ENCODE results near the gene DGKK.

The DGKK gene, protein sequence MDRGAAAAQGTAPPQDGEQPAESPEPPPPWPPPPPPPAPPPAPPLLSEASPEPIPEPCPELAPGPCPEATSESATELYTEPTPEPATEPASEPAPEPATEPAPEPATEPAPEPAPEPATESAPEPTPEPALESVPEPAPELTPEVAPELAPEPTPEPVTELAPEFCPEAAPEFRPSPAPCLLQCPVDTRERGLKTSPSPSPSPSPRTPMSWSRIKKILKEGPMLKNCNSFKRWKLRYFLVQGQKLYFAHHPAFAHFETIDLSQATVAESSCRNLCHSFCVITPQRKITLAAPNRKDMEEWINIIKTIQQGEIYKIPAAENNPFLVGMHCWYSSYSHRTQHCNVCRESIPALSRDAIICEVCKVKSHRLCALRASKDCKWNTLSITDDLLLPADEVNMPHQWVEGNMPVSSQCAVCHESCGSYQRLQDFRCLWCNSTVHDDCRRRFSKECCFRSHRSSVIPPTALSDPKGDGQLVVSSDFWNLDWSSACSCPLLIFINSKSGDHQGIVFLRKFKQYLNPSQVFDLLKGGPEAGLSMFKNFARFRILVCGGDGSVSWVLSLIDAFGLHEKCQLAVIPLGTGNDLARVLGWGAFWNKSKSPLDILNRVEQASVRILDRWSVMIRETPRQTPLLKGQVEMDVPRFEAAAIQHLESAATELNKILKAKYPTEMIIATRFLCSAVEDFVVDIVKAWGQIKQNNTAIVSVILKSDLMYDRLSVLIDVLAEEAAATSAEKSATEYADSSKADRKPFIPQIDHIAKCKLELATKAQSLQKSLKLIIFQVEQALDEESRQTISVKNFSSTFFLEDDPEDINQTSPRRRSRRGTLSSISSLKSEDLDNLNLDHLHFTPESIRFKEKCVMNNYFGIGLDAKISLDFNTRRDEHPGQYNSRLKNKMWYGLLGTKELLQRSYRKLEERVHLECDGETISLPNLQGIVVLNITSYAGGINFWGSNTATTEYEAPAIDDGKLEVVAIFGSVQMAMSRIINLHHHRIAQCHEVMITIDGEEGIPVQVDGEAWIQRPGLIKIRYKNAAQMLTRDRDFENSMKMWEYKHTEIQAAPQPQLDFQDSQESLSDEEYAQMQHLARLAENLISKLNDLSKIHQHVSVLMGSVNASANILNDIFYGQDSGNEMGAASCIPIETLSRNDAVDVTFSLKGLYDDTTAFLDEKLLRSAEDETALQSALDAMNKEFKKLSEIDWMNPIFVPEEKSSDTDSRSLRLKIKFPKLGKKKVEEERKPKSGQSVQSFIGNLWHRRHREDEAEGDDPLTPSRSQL

GRCh38 chrX:50470103-50471031, at the start of gene DGKK:
TSS of gene DGKK (minus strand) at chrX:50470825. CDS start at chrX:50470678, 147 bp downstream.
- no peak for DNase-seq (ENCODE audit: low read depth in 2 of 2)

DNA sequence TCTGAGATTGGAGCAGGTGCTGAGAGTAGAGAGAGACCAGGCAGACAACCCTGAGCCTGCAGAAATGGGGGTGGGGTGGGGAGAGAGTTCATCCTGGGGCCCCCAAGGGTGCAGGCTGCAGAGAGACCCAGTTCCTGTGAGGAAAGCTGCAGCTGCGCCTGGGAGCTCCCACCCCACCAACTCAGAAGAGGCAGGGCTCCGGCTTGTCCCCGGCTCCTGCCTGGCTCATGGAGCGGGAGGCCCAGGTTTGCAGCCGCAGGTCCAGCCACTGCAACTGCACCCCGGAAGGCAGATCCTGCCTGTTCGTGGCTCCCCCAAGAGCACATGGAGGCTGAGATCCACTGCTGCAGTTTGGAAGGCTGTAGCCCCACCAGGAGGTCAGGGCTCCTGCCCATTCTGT, 44.2 kb upstream of the DGKK start:
- DNase-seq (ENCODE audit: low read depth in 2 of 2): no peak

GRCh38 chrX:50497114-50497513, 26.5 kb upstream of the DGKK start:
- no peak for DNase-seq (ENCODE audit: low read depth in 2 of 2)

DNA sequence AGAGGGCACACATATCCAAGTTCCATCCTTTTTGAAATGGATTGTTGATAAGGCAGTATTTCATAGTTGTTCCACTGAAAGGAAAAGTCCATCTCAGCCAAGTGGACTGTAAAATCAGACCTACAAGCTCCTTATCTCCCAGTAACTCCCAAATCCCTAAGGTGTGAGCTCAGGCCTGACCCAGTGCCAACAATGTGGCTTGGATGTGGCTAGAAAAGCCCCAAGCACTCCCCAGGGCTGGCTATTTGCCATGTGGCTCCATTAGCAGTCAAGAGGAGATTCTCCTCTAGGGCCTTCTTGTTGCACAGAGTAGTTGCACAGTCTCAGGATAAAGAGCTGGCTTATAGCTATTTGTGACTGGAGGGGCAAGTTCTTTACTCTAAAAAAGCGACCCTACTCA, 25.0 kb upstream of the DGKK start:
- DNase-seq (ENCODE audit: low read depth in 2 of 2): no peak

DNA sequence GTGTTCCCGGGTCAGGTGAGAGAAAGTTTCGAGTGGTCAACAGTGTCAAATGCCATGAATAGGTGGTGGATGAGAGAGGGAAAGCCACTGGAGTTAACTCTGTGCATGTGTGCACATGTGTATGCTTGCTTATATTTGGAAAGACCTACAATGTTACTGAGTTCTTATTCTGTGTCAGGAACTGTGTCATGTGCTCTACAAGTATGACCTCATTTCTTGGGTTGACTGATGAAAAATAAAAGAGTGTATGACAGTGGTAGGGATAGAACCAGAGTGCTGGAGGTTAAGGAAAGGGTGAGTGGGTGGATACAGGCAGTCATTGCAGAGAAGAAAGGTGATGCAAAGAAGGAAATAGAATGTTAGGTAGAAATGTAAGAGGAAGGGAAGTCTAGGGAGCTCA, 22.1 kb upstream of the DGKK start:
- DNase-seq (ENCODE audit: low read depth in 2 of 2): no peak

- no peak for DNase-seq (ENCODE audit: low read depth in 2 of 2)
Measured at GRCh38 chrX:50484662-50485061, 14.0 kb upstream of the DGKK start.

DNA sequence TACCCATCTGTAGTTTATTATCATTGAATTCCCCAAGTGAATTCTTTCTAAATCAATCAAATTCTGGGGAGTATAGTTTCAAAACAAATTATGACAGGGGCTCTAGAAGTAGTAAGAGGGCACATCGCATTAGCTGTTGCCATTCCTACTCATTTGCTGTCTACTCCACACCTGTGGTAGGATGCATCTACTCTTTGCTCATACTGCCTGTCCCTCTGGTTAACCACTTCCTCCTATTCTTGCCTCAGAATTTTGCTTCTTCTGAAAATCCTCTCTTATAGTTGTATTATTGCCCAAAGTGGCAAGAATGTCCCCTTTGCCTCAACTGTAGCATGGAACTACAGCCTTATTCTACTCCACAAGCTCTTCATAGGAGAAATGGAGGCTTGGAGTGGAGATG, 12.7 kb upstream of the DGKK start:
- no peak for DNase-seq (ENCODE audit: low read depth in 2 of 2)

- no peak for DNase-seq (ENCODE audit: low read depth in 2 of 2)
Measured at GRCh38 chrX:50475208-50475607, 4.6 kb upstream of the DGKK start.

DNA sequence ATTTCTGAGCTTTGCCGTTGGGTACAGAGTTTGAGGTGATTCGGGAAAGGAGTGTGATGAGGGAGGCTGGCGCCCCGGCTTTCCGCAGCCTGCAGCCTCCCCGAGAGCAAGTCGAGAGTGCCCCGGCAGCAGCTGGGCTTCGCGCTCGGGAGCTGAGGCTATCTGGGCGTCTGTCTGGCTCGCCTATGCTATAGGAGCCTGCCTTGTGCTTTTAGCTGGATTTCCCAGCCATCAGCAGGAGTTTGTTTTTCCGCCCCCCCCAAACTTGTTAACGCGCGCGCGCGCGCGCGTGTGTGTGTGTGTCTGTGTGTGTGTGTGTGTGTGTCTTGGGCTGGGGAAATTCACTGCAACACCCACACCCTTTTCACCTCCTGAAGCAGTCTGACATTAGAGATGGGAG, 765 bp upstream of the DGKK start:
- no peak for DNase-seq (ENCODE audit: low read depth in 2 of 2)

DNA sequence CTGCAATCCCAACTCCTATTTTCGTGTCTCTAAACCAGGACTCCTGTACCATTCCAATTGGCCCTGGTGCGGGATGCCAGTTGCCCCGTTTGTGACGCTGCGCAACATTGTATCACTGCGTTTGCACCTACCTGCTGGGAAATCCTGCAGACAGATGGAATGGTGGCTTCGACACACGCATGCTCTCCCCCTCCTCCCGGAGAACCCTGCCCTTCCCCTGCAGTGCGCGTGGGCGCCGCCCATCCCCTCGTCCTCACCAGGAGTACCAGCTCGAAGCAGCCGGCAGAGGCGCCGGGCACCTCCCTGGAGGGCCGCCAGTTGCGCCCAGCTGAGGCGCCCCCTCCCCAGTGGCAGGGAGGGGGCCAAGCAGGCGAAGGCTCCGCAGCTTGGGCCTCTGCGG, 1.4 kb downstream of the DGKK start:
- no peak for DNase-seq (ENCODE audit: low read depth in 2 of 2)

- no peak for DNase-seq (ENCODE audit: low read depth in 2 of 2)
Measured at GRCh38 chrX:50459615-50460014, 11.0 kb downstream of the DGKK start.

GRCh38 chrX:50458483-50458882, 12.1 kb downstream of the DGKK start:
- DNase-seq (ENCODE audit: low read depth in 2 of 2): no peak

GRCh38 chrX:50456712-50457484, 13.7 kb downstream of the DGKK start:
- DNase-seq (ENCODE audit: low read depth in 2 of 2): no peak

- DNase-seq (ENCODE audit: low read depth in 2 of 2): no peak
Measured at GRCh38 chrX:50452782-50453181, 17.8 kb downstream of the DGKK start.

GRCh38 chrX:50450324-50450723, 20.3 kb downstream of the DGKK start:
- no peak for DNase-seq (ENCODE audit: low read depth in 2 of 2)

- DNase-seq (ENCODE audit: low read depth in 2 of 2): no peak
Measured at GRCh38 chrX:50448565-50448964, 22.1 kb downstream of the DGKK start.

GRCh38 chrX:50447535-50447934, 23.1 kb downstream of the DGKK start:
- DNase-seq (ENCODE audit: low read depth in 2 of 2): no peak

DNA sequence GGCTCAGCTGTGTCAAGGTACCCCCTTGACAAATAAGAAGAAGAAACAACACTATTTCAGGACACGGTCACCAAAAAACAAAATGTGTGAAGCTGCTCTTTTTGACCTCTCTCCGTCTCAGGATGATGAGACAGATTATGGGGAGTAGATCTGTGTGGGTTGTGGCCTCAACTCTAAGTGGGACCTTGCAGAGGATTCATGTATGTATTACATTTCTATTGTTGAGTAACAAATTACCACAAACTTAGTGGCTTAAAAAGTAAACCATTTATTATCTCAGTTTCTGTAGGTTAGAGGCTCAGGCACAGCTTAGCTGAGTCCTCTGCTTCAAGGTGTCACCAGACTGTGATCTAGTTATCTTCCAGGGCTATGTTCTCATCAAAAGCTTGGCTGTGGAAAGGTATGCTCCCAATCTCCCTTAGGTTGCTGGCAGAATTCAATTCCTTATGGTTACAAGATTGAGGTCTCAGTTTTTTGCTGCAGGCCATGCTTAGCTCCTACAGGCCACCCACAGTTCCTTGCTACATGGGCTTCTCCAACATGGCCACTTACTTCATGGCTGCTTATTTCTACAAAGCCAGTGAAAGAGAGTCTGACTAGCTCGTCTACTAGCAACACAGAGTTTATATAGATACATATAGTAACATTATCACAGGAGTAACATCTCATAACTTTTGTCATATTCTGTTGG, 28.1 kb downstream of the DGKK start:
- no peak for DNase-seq (ENCODE audit: low read depth in 2 of 2)

DNA sequence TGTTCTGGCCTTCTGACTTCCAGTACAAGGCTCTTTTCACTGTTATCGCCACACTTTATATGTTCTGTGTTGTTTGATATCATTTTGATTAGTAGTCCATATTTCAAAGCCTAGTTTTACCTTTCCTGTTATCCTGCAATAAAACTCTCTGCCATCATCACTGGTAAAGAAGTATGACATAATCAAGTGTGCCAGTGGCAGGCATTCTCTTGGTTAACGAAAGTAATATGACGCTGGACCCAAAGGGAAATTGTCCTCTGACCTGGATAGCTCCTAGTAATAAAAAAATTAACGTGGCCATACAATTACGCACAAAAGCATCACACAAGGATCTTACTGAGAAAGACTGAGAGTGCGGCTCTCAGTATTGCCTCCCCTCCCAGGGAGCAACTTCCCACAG, 33.8 kb downstream of the DGKK start:
- DNase-seq (ENCODE audit: low read depth in 2 of 2): no peak

- DNase-seq (ENCODE audit: low read depth in 2 of 2): no peak
Measured at GRCh38 chrX:50432829-50433289, 37.8 kb downstream of the DGKK start.
